ENCODE measurements around the gene TNK1. TPM values are rescaled to one million over a fixed set of nuclear protein-coding genes. Genes with fewer than 3 reads are reported as not detected.

TNK1 gene
- polyA plus RNA-seq, 1 of the 3 experiments (the other 2 are of a cell fraction): 0.64 TPM

DNA sequence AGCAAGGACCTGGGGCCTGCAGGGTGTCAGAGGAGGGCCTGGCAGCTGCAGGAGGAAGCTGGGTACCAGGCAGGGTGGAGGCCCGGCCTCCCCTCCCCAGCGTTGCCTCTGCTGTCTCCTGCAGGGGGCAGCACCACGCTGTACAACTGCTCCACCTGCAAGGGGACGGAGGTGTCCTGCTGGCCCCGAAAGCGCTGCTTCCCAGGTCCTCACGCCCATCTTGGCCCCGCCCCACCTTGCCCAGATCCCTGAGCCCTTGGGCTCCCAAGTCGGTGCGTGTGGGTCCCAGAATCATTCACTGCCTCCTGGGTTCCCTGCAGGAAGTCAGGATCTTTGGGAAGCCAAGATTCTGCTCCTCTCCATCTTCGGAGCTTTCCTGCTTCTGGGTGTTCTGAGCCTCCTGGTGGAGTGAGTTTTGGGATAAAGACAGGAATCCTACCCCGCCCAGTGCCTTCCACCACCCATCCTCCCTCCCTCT, 24.8 kb upstream of the TNK1 start (continued):
- no peak for TF ChIP-seq TAF1 (IDR thresholded peaks at IDR 0.05; ENCODE audit: borderline replicate concordance, low read depth, low read length)
- TF ChIP-seq RAD21 (IDR thresholded peaks at IDR 0.05; ENCODE audit: low read length): peak; percentile 86
- 0 out of 2 replicates have a peak, but pooled peaks have one; percentile 46 for TF ChIP-seq SIN3A (IDR thresholded peaks at IDR 0.05; ENCODE audit: borderline replicate concordance, low read depth, low read length)
- TF ChIP-seq CTCF (IDR thresholded peaks at IDR 0.05): peak; percentile 82
- TF ChIP-seq EZH2phosphoT487 (IDR thresholded peaks at IDR 0.05; ENCODE audit: borderline replicate concordance, low read depth): no peak
- TF ChIP-seq EP300 (IDR thresholded peaks at IDR 0.05; ENCODE audit: borderline replicate concordance in 1 of 2, low read depth in 1 of 2, low read length in 1 of 2): no peak
- no peak for TF ChIP-seq TCF12 (IDR thresholded peaks at IDR 0.05)
- no peak for TF ChIP-seq NRF1 (IDR thresholded peaks at IDR 0.05; ENCODE audit: low read depth, low read length)
- no peak for TF ChIP-seq POLR2AphosphoS5 (IDR thresholded peaks at IDR 0.05; ENCODE audit: low read depth, low read length)
- no peak for TF ChIP-seq PBX3 (IDR thresholded peaks at IDR 0.05)
- TF ChIP-seq, protein P1, sequence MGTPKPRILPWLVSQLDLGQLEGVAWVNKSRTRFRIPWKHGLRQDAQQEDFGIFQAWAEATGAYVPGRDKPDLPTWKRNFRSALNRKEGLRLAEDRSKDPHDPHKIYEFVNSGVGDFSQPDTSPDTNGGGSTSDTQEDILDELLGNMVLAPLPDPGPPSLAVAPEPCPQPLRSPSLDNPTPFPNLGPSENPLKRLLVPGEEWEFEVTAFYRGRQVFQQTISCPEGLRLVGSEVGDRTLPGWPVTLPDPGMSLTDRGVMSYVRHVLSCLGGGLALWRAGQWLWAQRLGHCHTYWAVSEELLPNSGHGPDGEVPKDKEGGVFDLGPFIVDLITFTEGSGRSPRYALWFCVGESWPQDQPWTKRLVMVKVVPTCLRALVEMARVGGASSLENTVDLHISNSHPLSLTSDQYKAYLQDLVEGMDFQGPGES (IDR thresholded peaks at IDR 0.05; ENCODE audit: low read depth, low read length): no peak
- no peak for TF ChIP-seq GATA2 (CRISPR knock-in tag; IDR thresholded peaks at IDR 0.05)
- TF ChIP-seq RXRA (IDR thresholded peaks at IDR 0.05; ENCODE audit: borderline replicate concordance, low read depth): no peak
- no peak for TF ChIP-seq ELF1 (IDR thresholded peaks at IDR 0.05)
- TF ChIP-seq CHD2 (IDR thresholded peaks at IDR 0.05; ENCODE audit: low read length, partially characterized antibody): no peak
- TF ChIP-seq RCOR1 (IDR thresholded peaks at IDR 0.05; ENCODE audit: low read length): no peak
- TF ChIP-seq SMC3 (IDR thresholded peaks at IDR 0.05; ENCODE audit: low read depth, low read length): peak; percentile 76
- no peak for TF ChIP-seq RFX5 (IDR thresholded peaks at IDR 0.05; ENCODE audit: low read length)
- TF ChIP-seq FOXJ3 (CRISPR knock-in tag; IDR thresholded peaks at IDR 0.05): no peak
- no peak for TF ChIP-seq NFIC (IDR thresholded peaks at IDR 0.05; ENCODE audit: borderline replicate concordance)
- no peak for TF ChIP-seq REST (IDR thresholded peaks at IDR 0.05; ENCODE audit: low read depth, low read length)
